ENCODE results near the gene RMP24.

RMP24 gene

DNA sequence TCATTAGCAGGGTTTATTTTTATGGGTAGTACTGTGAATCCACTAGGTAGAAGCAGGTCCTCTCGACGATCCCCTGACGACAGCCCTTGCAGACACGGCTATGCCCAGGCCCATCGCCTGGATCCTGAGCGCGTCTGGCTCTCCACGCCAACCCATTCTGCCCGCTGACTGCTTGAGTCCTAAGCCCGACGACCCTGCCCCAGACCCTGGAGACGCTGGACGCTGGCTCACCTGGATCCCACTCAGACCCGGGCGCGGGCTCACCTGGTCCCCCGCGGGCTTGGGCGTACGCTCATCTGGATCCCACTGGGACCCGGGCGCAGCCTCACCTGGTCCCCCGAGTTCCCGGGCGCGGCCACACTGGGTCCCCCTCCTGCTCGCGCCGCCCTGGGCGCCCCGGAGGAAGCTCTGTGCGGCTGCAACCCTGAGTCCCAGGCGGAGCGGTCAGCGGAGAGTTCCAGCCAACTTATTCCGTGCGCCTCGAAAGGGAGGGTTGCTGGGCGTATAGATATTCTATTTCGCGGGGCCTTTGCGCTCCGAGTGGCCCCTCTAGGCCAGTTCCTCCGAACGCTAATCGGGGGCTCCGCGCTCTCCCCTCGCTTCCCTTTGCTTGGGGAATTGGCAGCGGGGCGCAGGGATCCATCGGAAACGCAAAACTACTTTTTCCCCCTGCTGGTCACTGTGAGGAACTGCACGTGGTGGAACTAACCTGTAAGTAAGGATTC is 22.4 kb upstream of the RMP24 start:
- no peak overlapping the region for H3K9ac ChIP-seq
- H3K27me3 ChIP-seq (ENCODE audit: insufficient read depth), result no peaks in the 10 kb centered on the region
- H3K4me2 ChIP-seq, result peak overlapping the region; percentile 91
- POLR2A ChIA-PET, result no interaction called here
- no peaks in the 10 kb centered on the region for H3K9me3 ChIP-seq
- peaks cover 0 to 7% of the 10 kb centered on the region in 2 experiments; a peak in 1 of 4 replicates for H3K4me1 ChIP-seq (ENCODE audit: control insufficient read depth in 1 of 2, insufficient read depth in 2 of 2, low read depth in 1 of 2, low read length in 1 of 2)
- H4K20me1 ChIP-seq (ENCODE audit: insufficient read depth), result no peaks in the 10 kb centered on the region
- H2AFZ ChIP-seq (ENCODE audit: low read depth), result peak overlapping the region; percentile 88
- peak overlapping the region; percentile 56 to 80 for H3K4me3 ChIP-seq (ENCODE audit: low read depth in 2 of 2, low read length in 1 of 2)
- no peaks in the 10 kb centered on the region for H3K79me2 ChIP-seq (ENCODE audit: insufficient read depth)
- TF ChIP-seq FOXJ3 (CRISPR knock-in tag; IDR thresholded peaks at IDR 0.05) (no peak), JUND (IDR thresholded peaks at IDR 0.05) (no peak), TAF1 (IDR thresholded peaks at IDR 0.05; ENCODE audit: borderline replicate concordance, low read depth, low read length) (no peak), USF2 (IDR thresholded peaks at IDR 0.05; ENCODE audit: borderline replicate concordance, low read depth, low read length) (peak; percentile 35; the same call in 1 of the 2 replicates), POLR2AphosphoS5 (IDR thresholded peaks at IDR 0.05; ENCODE audit: low read depth, low read length) (no peak), RCOR1 (IDR thresholded peaks at IDR 0.05; ENCODE audit: low read length) (peak; percentile 60; the same call in 1 of the 2 replicates), SIN3A (IDR thresholded peaks at IDR 0.05; ENCODE audit: borderline replicate concordance, low read depth, low read length) (no peak), SMC3 (IDR thresholded peaks at IDR 0.05; ENCODE audit: low read depth, low read length) (peak; percentile 80), MEF2A (IDR thresholded peaks at IDR 0.05; ENCODE audit: borderline replicate concordance, low read depth) (no peak), NFIC (IDR thresholded peaks at IDR 0.05; ENCODE audit: borderline replicate concordance) (no peak), CTCF (IDR thresholded peaks at IDR 0.05) (peak; percentile 93), RAD21 (IDR thresholded peaks at IDR 0.05; ENCODE audit: low read length) (peak; percentile 71), MAX (IDR thresholded peaks at IDR 0.05; ENCODE audit: low read depth) (peak; percentile 80)
- H3F3A ChIP-seq (replicated peaks; ENCODE audit: insufficient read depth), result no peaks in the 10 kb centered on the region
- no peaks in the 10 kb centered on the region for H3K9me2 ChIP-seq
- 11% methylated on average over 17 of the region's 54 CpGs for WGBS (ENCODE audit: low lambda C conversion rate)
- peak; percentile 79 for DNase-seq
- no peak overlapping the region for H3K27ac ChIP-seq (ENCODE audit: low read depth in 2 of 2, low read length in 1 of 2)
- no peaks in the 10 kb centered on the region for H3K36me3 ChIP-seq (replicated peaks in 1 of 2; ENCODE audit: control insufficient read depth in 1 of 2, insufficient read depth in 2 of 2, low read length in 1 of 2)
- CTCF ChIA-PET, result interaction anchor here (0.6 to 6.0 kb wide), 44 partner anchors 9 to 542 kb away, joined by 3 to 74 read pairs (median 4); partner anchors contain the start of gene RMP24

GRCh38 chr18:35950628-35950982 is 21.9 kb upstream of the RMP24 start:
- Histone ChIP-seq H4K20me1 (ENCODE audit: insufficient read depth) (no peaks in the 10 kb centered on the region), H3K27ac (ENCODE audit: low read depth in 2 of 2, low read length in 1 of 2) (no peak overlapping the region), H3K9me2 (no peaks in the 10 kb centered on the region), H3F3A (replicated peaks; ENCODE audit: insufficient read depth) (no peaks in the 10 kb centered on the region), H3K4me3 (ENCODE audit: low read depth in 2 of 2, low read length in 1 of 2) (peak overlapping the region; percentile 56 to 80; a peak in 3 of 4 replicates), H3K27me3 (ENCODE audit: insufficient read depth) (no peaks in the 10 kb centered on the region), H3K4me2 (peak overlapping the region; percentile 91; the same call in 1 of the 2 replicates), H3K9me3 (no peaks in the 10 kb centered on the region), H3K79me2 (ENCODE audit: insufficient read depth) (no peaks in the 10 kb centered on the region), H2AFZ (ENCODE audit: low read depth) (peak overlapping the region; percentile 88; the same call in 1 of the 2 replicates), H3K4me1 (ENCODE audit: control insufficient read depth in 1 of 2, insufficient read depth in 2 of 2, low read depth in 1 of 2, low read length in 1 of 2) (peaks cover 0 to 7% of the 10 kb centered on the region in 2 experiments; a peak in 1 of 4 replicates), H3K36me3 (replicated peaks in 1 of 2; ENCODE audit: control insufficient read depth in 1 of 2, insufficient read depth in 2 of 2, low read length in 1 of 2) (no peaks in the 10 kb centered on the region), H3K9ac (no peak overlapping the region)
- WGBS (ENCODE audit: low lambda C conversion rate), result 4% methylated on average over 6 of the region's 6 CpGs
- no peak for DNase-seq
- CTCF ChIA-PET, result interaction anchor here (0.6 to 6.0 kb wide), 39 partner anchors 9 to 542 kb away, joined by 3 to 74 read pairs (median 5); partner anchors contain the start of gene RMP24
- POLR2A ChIA-PET, result no interaction called here
- TF ChIP-seq RAD21 (IDR thresholded peaks at IDR 0.05; ENCODE audit: low read length), result no peak
- TF ChIP-seq MXI1 (IDR thresholded peaks at IDR 0.05; ENCODE audit: low read depth, low read length), result no peak
- TF ChIP-seq, protein P1, sequence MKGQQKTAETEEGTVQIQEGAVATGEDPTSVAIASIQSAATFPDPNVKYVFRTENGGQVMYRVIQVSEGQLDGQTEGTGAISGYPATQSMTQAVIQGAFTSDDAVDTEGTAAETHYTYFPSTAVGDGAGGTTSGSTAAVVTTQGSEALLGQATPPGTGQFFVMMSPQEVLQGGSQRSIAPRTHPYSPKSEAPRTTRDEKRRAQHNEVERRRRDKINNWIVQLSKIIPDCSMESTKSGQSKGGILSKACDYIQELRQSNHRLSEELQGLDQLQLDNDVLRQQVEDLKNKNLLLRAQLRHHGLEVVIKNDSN (IDR thresholded peaks at IDR 0.05; ENCODE audit: borderline replicate concordance, low read depth), result no peak
- TF ChIP-seq JUND (IDR thresholded peaks at IDR 0.05), result no peak
- no peak for TF ChIP-seq RFX5 (IDR thresholded peaks at IDR 0.05; ENCODE audit: low read length)
- TF ChIP-seq NFIC (IDR thresholded peaks at IDR 0.05; ENCODE audit: borderline replicate concordance), result no peak
- no peak for TF ChIP-seq EZH2phosphoT487 (IDR thresholded peaks at IDR 0.05; ENCODE audit: borderline replicate concordance, low read depth)
- no peak for TF ChIP-seq FOSL2 (IDR thresholded peaks at IDR 0.05; ENCODE audit: borderline replicate concordance, low read depth)
- no peak for TF ChIP-seq ZBTB33 (IDR thresholded peaks at IDR 0.05; ENCODE audit: borderline replicate concordance, low read depth)
- no peak for TF ChIP-seq MAX (IDR thresholded peaks at IDR 0.05; ENCODE audit: low read depth)
- no peak for TF ChIP-seq RXRA (IDR thresholded peaks at IDR 0.05; ENCODE audit: borderline replicate concordance, low read depth)
- no peak for TF ChIP-seq TEAD4 (IDR thresholded peaks at IDR 0.05; ENCODE audit: borderline replicate concordance, insufficient read depth)
